ENCODE data around the gene NEK10.

DNA sequence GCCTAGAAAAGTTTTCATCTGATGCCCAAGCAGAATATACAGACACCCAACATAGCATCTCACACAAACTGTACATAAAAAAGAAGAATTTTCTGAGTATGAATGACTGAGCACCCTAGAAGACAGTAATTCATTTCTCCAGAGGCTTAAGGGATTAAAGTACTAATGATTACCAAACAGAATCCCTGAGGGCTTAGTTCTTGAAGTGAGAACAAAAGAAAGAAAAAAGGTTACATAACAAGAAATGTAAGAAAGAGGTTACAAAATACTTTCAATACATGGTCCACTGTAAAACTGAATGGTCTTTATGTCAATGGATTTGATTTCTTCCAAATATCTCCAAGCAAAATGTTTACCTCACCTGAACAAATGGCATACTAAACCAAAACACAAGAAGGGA is 9.1 kb upstream of the NEK10 start:
- no peak for TF ChIP-seq EZH2 (IDR thresholded peaks at IDR 0.05; ENCODE audit: borderline replicate concordance, low read length)
- TF ChIP-seq, protein P1, sequence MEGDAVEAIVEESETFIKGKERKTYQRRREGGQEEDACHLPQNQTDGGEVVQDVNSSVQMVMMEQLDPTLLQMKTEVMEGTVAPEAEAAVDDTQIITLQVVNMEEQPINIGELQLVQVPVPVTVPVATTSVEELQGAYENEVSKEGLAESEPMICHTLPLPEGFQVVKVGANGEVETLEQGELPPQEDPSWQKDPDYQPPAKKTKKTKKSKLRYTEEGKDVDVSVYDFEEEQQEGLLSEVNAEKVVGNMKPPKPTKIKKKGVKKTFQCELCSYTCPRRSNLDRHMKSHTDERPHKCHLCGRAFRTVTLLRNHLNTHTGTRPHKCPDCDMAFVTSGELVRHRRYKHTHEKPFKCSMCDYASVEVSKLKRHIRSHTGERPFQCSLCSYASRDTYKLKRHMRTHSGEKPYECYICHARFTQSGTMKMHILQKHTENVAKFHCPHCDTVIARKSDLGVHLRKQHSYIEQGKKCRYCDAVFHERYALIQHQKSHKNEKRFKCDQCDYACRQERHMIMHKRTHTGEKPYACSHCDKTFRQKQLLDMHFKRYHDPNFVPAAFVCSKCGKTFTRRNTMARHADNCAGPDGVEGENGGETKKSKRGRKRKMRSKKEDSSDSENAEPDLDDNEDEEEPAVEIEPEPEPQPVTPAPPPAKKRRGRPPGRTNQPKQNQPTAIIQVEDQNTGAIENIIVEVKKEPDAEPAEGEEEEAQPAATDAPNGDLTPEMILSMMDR (IDR thresholded peaks at IDR 0.05; ENCODE audit: low read length): no peak
